Testis (tissue), 2 donors: Measurements from ENCODE around the gene CAPN12.

ENCODE experiments used
- CTCF ChIP-seq, 3 experiments: fragments of 450-650 bp in 2 of 3; fragments of 200-600 bp in 1 of 3; sonication (generic) in 1 of 3; IDR thresholded peaks; one replicate each; pipeline ENCODE4 v1.5.1; 2016 to 2019; ENCODE audit warnings: antibody characterized with exemption in 3 of 3, mild to moderate bottlenecking in 2 of 3, moderate library complexity in 1 of 3
- POLR2A ChIP-seq: fragments of 450-650 bp; IDR thresholded peaks from one replicate; pipeline ENCODE4 v1.6.1; 2017; ENCODE audit warnings: antibody characterized with exemption, mild to moderate bottlenecking, moderate library complexity

- no peak for TF ChIP-seq CTCF (IDR thresholded peaks at IDR 0.05)
- no peak for TF ChIP-seq POLR2A
Measured at GRCh38 chr19:38711726-38712153, 32.5 kb downstream of the CAPN12 start.
